GM18858 (cell line): ENCODE results near the gene MRPL36.

Experiments
- ATAC-seq: cut with Tn5 transposase; IDR thresholded peaks from one replicate; pipeline ENCODE4 v1.9.1; 2021; ENCODE audit not compliant: unreplicated experiment

MRPL36 gene

GRCh38 chr5:1782385-1783215 lies 17.0 kb downstream of the MRPL36 start:
- peak; percentile 15 for ATAC-seq

- no peak for ATAC-seq
These were observed 17.8 kb downstream of the MRPL36 start for GRCh38 chr5:1781726-1782384.

- no peak for ATAC-seq
These were observed 18.5 kb downstream of the MRPL36 start for GRCh38 chr5:1781107-1781506.

GRCh38 chr5:1780614-1780930 lies 19.1 kb downstream of the MRPL36 start:
- no peak for ATAC-seq

GRCh38 chr5:1779782-1780613 lies 19.6 kb downstream of the MRPL36 start:
- no peak for ATAC-seq

GRCh38 chr5:1779021-1779680 lies 20.5 kb downstream of the MRPL36 start:
- ATAC-seq = no peak

- no peak for ATAC-seq
These were observed 21.3 kb downstream of the MRPL36 start for GRCh38 chr5:1778138-1779020.

GRCh38 chr5:1777281-1778137 lies 22.1 kb downstream of the MRPL36 start:
- no peak for ATAC-seq

GRCh38 chr5:1776831-1777230 lies 22.8 kb downstream of the MRPL36 start:
- no peak for ATAC-seq

GRCh38 chr5:1772634-1773033 lies 27.0 kb downstream of the MRPL36 start:
- ATAC-seq = peak; percentile 84

GRCh38 chr5:1771149-1772065 lies 28.2 kb downstream of the MRPL36 start:
- no peak for ATAC-seq

GRCh38 chr5:1770443-1770802 lies 29.2 kb downstream of the MRPL36 start:
- no peak for ATAC-seq

- no peak for ATAC-seq
These were observed 29.7 kb downstream of the MRPL36 start for GRCh38 chr5:1769752-1770442.

- ATAC-seq = no peak
These were observed 30.5 kb downstream of the MRPL36 start for GRCh38 chr5:1769017-1769640.

- no peak for ATAC-seq
These were observed 31.2 kb downstream of the MRPL36 start for GRCh38 chr5:1768283-1769000.

- ATAC-seq = no peak
These were observed 31.9 kb downstream of the MRPL36 start for GRCh38 chr5:1767524-1768282.
